Activated naive CD8-positive, alpha-beta T cell treated with anti-CD3 and anti-CD28 coated beads, Interleukin-2, amount 50 U/mL, for 16 hours (primary cell): Measurements from ENCODE around the gene VEGFA.
"Not testable (repeated sequence)": the region's sequence is repeated elsewhere in the genome, so short reads cannot be mapped to it uniquely, and the experiment has no call there.

Source experiments
- DNase-seq: peaks from one replicate; pipeline ENCODE4 v3.0.0-alpha.2; 2020; ENCODE audit warnings: low read depth, low spot score

Gene VEGFA

GRCh38 chr6:43803055-43803782 lies 33.2 kb downstream of the VEGFA start:
- DNase-seq: no peak

- DNase-seq: no peak
Observed at GRCh38 chr6:43803783-43804549, 34.0 kb downstream of the VEGFA start.

- no peak for DNase-seq
Observed at GRCh38 chr6:43804550-43805223, 34.7 kb downstream of the VEGFA start.

DNA sequence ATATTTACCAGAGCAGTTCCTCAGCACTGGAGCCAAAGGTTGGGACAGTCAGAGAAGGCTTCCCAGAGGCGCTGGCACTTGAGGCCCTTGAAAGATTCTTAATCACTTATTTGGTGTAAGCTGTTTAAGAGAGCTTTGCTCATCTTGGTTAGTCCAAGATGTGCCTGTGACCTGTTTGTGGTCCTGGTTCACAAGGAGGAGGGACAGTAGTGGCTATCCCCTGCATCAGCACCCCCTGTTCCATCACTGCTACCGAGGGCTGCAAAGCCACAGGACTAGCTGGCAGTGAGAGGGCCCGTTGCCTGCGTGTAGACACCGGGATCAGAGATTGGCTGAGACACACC lies 35.7 kb downstream of the VEGFA start:
- DNase-seq: no peak

- DNase-seq: no peak
Observed at GRCh38 chr6:43806043-43806757, 36.2 kb downstream of the VEGFA start.

DNA sequence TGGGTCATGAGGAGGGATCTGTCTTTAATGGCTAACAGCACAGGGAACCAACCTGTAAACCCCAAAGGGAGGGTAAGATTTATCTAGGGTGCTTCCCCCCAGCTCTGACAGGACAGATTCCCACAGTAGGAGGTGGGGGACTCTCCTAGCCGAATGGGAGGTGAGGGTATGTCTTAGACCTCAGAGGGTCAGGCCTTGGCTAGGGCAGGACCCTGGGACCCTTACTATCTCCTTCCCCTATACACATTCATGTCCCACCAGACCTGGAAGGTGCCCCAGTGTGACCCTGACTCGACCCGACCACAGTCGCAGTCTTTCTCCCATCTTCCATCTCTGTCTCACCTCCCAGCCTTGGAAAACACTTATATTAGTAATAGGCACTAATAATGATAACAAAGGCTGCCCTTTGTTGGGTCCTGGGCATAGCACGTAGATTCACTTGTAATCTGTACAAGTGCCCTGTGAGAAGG lies 36.8 kb downstream of the VEGFA start:
- no peak for DNase-seq

DNA sequence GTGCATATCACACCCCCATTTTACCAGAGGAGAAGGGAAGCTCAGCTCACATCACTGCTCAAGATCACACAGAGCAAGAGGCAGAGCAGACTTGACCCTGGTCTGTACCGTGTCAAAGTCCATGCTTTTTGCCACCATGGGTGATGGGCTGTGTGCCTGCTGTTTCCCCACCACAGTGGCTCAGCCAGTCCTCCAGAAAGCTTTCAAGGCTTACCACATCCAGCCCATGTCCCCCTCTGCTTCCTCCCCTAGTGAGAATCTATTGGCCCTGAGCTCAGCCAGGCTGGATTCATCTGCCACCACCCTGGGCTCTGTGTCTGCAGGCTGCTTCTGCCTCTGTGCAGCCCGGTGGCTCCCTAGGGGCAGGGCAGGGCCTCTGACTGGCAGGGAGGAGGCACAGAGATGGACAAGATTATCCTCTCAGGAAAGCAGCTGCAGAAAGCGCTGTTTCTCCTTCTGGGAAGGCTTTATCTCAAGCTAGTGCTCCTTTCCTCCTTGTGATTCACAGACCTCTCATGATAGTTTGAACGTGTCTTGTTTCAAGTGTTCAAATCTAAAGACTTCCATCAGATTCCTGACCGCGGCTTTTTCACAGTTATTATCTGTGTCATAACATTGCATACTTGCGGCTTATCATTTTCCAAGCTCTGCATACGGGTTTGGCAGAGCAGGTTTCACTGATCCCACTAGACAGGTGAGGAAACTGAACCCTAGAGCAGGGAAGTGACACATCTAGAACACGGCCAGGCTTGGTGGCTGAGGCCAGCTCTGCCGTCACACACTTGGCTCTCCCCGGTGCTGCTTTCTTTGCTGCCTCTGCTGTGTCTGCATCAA lies 37.4 kb downstream of the VEGFA start:
- no peak for DNase-seq

DNA sequence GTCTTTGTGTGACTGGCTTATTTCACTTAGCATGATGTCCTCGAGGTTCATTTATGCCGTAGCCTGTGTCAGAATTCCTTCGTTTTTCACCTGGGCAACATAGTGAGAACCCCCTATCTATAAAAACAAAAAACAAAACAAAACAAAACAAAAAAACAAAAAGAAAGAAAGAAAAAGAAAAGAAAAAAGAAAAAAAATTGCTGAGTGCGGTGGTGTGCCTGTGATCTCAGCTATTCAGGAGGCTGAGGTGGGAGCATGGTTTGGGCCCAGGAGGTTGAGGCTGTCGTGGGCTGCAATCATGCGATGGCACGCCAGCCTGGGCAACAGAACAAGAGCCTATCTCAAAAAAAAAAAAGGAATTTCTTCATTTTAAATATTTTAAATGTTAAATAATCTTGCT lies 38.4 kb downstream of the VEGFA start:
- no peak for DNase-seq

GRCh38 chr6:43809417-43810305 lies 39.6 kb downstream of the VEGFA start:
- DNase-seq: no peak

DNA sequence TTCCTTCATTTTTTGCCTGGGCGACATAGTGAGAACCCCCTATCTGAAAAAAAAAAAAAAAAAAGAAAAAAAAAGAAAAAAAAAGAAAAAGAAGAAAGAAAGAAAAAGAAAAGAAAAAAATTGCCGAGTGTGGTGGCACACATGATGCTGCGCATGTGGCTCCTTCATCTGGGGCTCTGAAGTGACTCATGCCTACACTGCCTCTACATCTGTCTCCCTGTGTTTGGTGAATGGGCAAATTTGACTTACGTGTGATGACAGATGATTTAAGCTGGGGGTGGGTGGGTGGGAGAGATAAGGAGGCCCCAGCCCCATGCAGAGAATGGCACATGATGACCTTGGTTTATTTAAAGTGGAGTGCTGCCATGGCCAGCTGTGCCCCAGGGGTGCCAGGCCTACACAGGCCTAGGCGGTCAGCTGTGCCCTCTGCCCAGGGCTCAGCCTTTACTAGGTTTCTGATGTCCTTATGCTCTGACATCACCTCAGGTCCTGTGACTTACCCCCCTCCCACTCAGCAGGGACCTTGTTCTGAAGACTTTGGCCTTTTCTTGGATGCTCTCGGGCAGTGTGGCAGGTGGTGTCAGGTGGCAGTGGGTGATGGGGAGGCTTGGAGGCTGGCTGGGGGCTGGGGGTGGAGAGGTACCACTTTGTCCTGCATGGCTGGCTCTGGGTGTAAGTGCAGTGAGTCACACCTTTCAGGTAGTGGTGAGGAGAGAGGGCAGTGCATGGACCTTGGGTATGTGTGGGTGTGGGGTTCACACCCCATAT lies 41.1 kb downstream of the VEGFA start:
- DNase-seq: no peak

GRCh38 chr6:43811733-43812099 lies 41.7 kb downstream of the VEGFA start:
- DNase-seq: no peak

- no peak for DNase-seq
Observed at GRCh38 chr6:43812850-43813578, 43.0 kb downstream of the VEGFA start.

DNA sequence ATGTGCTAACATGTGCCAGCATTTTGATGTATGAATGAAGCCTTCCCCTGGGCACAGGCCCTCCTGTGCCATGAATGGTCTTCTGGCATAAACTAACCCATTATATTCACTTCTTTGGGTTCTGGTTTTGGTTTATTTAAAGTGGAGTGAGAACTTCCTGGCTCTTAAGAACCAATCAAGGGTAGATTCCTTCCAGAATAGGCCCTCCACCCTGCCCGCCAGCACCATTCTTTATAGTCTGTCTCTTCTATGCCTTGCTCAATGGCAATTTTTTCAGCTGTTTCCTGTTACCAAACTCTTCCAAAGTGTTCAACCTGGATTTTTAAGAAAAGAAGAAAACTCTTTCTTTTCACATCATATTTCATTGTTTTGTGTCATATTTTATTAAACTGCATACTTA lies 44.1 kb downstream of the VEGFA start:
- DNase-seq: no peak

GRCh38 chr6:43814865-43815264 lies 44.9 kb downstream of the VEGFA start:
- no peak for DNase-seq

DNA sequence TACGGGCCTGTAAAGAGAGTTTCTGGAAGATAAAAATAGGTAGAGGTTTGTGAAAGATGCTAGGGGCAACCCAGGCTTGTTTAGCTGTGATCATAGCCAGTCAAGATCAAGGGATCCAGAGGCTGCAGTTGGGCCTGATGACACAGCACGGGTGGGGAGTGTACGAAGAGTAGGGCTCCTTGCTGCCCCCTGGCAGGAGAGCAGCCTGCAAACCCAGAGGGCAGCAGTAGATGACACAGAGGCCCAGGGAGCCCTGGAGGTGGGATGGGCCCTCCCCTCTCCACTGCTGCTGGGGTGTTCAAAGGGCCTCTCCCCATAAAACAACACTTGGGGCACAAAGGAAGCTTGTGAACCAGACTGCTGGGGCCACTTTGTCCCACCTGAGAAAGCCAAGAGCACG lies 47.2 kb downstream of the VEGFA start:
- no peak for DNase-seq

GRCh38 chr6:43818973-43819372 lies 49.0 kb downstream of the VEGFA start:
- DNase-seq: not testable (repeated sequence)

GRCh38 chr6:43819958-43820357 lies 49.9 kb downstream of the VEGFA start:
- DNase-seq: no peak

- DNase-seq: no peak
Observed at GRCh38 chr6:43820486-43820885, 50.5 kb downstream of the VEGFA start.
